ENCODE data around the gene SFTPD.

SFTPD gene

GRCh38 chr10:79982861-79983260 is 34.0 kb upstream of the SFTPD start:
- Histone ChIP-seq H3K9me3 (ENCODE audit: low read depth, low read length) (no peaks in the 10 kb centered on the region), H3K4me3 (no peak overlapping the region), H3K36me3 (ENCODE audit: insufficient read depth, low read length) (no peaks in the 10 kb centered on the region), H3K27ac (no peak overlapping the region), H3K9ac (ENCODE audit: insufficient read length) (no peak overlapping the region)
- DNase-seq (ENCODE audit: low read depth, low spot score) = no peak
- TF ChIP-seq FOXP2 (optimal IDR thresholded peaks at IDR 0.05; ENCODE audit: control extremely low read depth, extremely low read length, insufficient read depth) = no peak
- TF ChIP-seq EZH2 (IDR thresholded peaks at IDR 0.05) = no peak
- TF ChIP-seq POLR2AphosphoS5 (IDR thresholded peaks at IDR 0.05; ENCODE audit: borderline replicate concordance, low read depth, low read length) = no peak

GRCh38 chr10:79982362-79982800 is 33.5 kb upstream of the SFTPD start:
- no peaks in the 10 kb centered on the region for H3K9me3 ChIP-seq (ENCODE audit: low read depth, low read length)
- DNase-seq (ENCODE audit: low read depth, low spot score) = no peak
- no peak overlapping the region for H3K27ac ChIP-seq
- H3K4me3 ChIP-seq = no peak overlapping the region
- TF ChIP-seq FOXP2 (optimal IDR thresholded peaks at IDR 0.05; ENCODE audit: control extremely low read depth, extremely low read length, insufficient read depth) (no peak), POLR2AphosphoS5 (IDR thresholded peaks at IDR 0.05; ENCODE audit: borderline replicate concordance, low read depth, low read length) (no peak), EZH2 (IDR thresholded peaks at IDR 0.05) (no peak)
- H3K36me3 ChIP-seq (ENCODE audit: insufficient read depth, low read length) = no peaks in the 10 kb centered on the region
- H3K9ac ChIP-seq (ENCODE audit: insufficient read length) = no peak overlapping the region

- DNase-seq (ENCODE audit: low read depth, low spot score) = no peak
- Histone ChIP-seq H3K27ac (no peak overlapping the region), H3K36me3 (ENCODE audit: insufficient read depth, low read length) (no peaks in the 10 kb centered on the region), H3K4me3 (peak overlapping the region; percentile 76), H3K9ac (ENCODE audit: insufficient read length) (peak overlapping the region; percentile 45), H3K9me3 (ENCODE audit: low read depth, low read length) (no peaks in the 10 kb centered on the region)
- no peak; the same call in 1 of the 2 replicates for TF ChIP-seq POLR2AphosphoS5 (IDR thresholded peaks at IDR 0.05; ENCODE audit: borderline replicate concordance, low read depth, low read length)
- no peak for TF ChIP-seq FOXP2 (optimal IDR thresholded peaks at IDR 0.05; ENCODE audit: control extremely low read depth, extremely low read length, insufficient read depth)
- no peak for TF ChIP-seq EZH2 (IDR thresholded peaks at IDR 0.05)
Observed at GRCh38 chr10:79981450-79982361, 32.8 kb upstream of the SFTPD start.

GRCh38 chr10:79980711-79981110 is 31.8 kb upstream of the SFTPD start:
- TF ChIP-seq FOXP2 (optimal IDR thresholded peaks at IDR 0.05; ENCODE audit: control extremely low read depth, extremely low read length, insufficient read depth) (no peak), EZH2 (IDR thresholded peaks at IDR 0.05) (no peak)
- H3K27ac ChIP-seq = no peak overlapping the region

GRCh38 chr10:79979976-79980687 is 31.2 kb upstream of the SFTPD start:
- H3K9ac ChIP-seq (ENCODE audit: insufficient read length) = no peak overlapping the region
- TF ChIP-seq FOXP2 (optimal IDR thresholded peaks at IDR 0.05; ENCODE audit: control extremely low read depth, extremely low read length, insufficient read depth) (no peak), POLR2AphosphoS5 (IDR thresholded peaks at IDR 0.05; ENCODE audit: borderline replicate concordance, low read depth, low read length) (no peak), EZH2 (IDR thresholded peaks at IDR 0.05) (no peak)
- no peaks in the 10 kb centered on the region for H3K9me3 ChIP-seq (ENCODE audit: low read depth, low read length)
- no peak overlapping the region for H3K27ac ChIP-seq
- H3K4me3 ChIP-seq = no peak overlapping the region
- no peak for DNase-seq (ENCODE audit: low read depth, low spot score)
- H3K36me3 ChIP-seq (ENCODE audit: insufficient read depth, low read length) = no peaks in the 10 kb centered on the region

More at GRCh38 chr10:79980711-79981110, 31.8 kb upstream of the SFTPD start:
- Histone ChIP-seq H3K4me3 (no peak overlapping the region; the same call in 1 of the 2 replicates), H3K36me3 (ENCODE audit: insufficient read depth, low read length) (no peaks in the 10 kb centered on the region), H3K9ac (ENCODE audit: insufficient read length) (peak overlapping the region; percentile 45), H3K9me3 (ENCODE audit: low read depth, low read length) (no peaks in the 10 kb centered on the region)
- DNase-seq (ENCODE audit: low read depth, low spot score) = no peak

GRCh38 chr10:79979310-79979975 is 30.5 kb upstream of the SFTPD start:
- Histone ChIP-seq H3K36me3 (ENCODE audit: insufficient read depth, low read length) (no peaks in the 10 kb centered on the region), H3K9ac (ENCODE audit: insufficient read length) (no peak overlapping the region), H3K4me3 (no peak overlapping the region), H3K27ac (no peak overlapping the region), H3K9me3 (ENCODE audit: low read depth, low read length) (no peaks in the 10 kb centered on the region)
- no peak for DNase-seq (ENCODE audit: low read depth, low spot score)
- no peak for TF ChIP-seq POLR2AphosphoS5 (IDR thresholded peaks at IDR 0.05; ENCODE audit: borderline replicate concordance, low read depth, low read length)
- TF ChIP-seq EZH2 (IDR thresholded peaks at IDR 0.05) = no peak
- no peak for TF ChIP-seq FOXP2 (optimal IDR thresholded peaks at IDR 0.05; ENCODE audit: control extremely low read depth, extremely low read length, insufficient read depth)

- TF ChIP-seq EZH2 (IDR thresholded peaks at IDR 0.05) (no peak), FOXP2 (optimal IDR thresholded peaks at IDR 0.05; ENCODE audit: control extremely low read depth, extremely low read length, insufficient read depth) (no peak), POLR2AphosphoS5 (IDR thresholded peaks at IDR 0.05; ENCODE audit: borderline replicate concordance, low read depth, low read length) (no peak)
- no peaks in the 10 kb centered on the region for H3K36me3 ChIP-seq (ENCODE audit: insufficient read depth, low read length)
- no peaks in the 10 kb centered on the region for H3K9me3 ChIP-seq (ENCODE audit: low read depth, low read length)
- no peak overlapping the region for H3K9ac ChIP-seq (ENCODE audit: insufficient read length)
- H3K27ac ChIP-seq = no peak overlapping the region
- H3K4me3 ChIP-seq = no peak overlapping the region
- DNase-seq (ENCODE audit: low read depth, low spot score) = no peak
Observed at GRCh38 chr10:79976999-79977398, 28.1 kb upstream of the SFTPD start.

- no peak for DNase-seq (ENCODE audit: low read depth, low spot score)
- TF ChIP-seq POLR2AphosphoS5 (IDR thresholded peaks at IDR 0.05; ENCODE audit: borderline replicate concordance, low read depth, low read length) (no peak), EZH2 (IDR thresholded peaks at IDR 0.05) (no peak), FOXP2 (optimal IDR thresholded peaks at IDR 0.05; ENCODE audit: control extremely low read depth, extremely low read length, insufficient read depth) (no peak)
- Histone ChIP-seq H3K36me3 (ENCODE audit: insufficient read depth, low read length) (no peaks in the 10 kb centered on the region), H3K4me3 (no peak overlapping the region), H3K27ac (no peak overlapping the region), H3K9me3 (ENCODE audit: low read depth, low read length) (0 out of 2 replicates have a peak, but pooled peaks cover 2% of the 10 kb centered on the region), H3K9ac (ENCODE audit: insufficient read length) (no peak overlapping the region)
Observed at GRCh38 chr10:79970062-79970461, 21.2 kb upstream of the SFTPD start.

Measured in SK-N-MC (cell line).